HG03135 (cell line): ENCODE results near the gene TNS3.
"Not testable (repeated sequence)": the region's sequence is repeated elsewhere in the genome, so short reads cannot be mapped to it uniquely, and the experiment has no call there.

Source experiments
- ATAC-seq: cut with Tn5 transposase; IDR thresholded peaks from one replicate; pipeline ENCODE4 v1.9.1; 2021; ENCODE audit warnings: mild to moderate bottlenecking, moderate library complexity; ENCODE audit not compliant: unreplicated experiment

TNS3 gene

DNA sequence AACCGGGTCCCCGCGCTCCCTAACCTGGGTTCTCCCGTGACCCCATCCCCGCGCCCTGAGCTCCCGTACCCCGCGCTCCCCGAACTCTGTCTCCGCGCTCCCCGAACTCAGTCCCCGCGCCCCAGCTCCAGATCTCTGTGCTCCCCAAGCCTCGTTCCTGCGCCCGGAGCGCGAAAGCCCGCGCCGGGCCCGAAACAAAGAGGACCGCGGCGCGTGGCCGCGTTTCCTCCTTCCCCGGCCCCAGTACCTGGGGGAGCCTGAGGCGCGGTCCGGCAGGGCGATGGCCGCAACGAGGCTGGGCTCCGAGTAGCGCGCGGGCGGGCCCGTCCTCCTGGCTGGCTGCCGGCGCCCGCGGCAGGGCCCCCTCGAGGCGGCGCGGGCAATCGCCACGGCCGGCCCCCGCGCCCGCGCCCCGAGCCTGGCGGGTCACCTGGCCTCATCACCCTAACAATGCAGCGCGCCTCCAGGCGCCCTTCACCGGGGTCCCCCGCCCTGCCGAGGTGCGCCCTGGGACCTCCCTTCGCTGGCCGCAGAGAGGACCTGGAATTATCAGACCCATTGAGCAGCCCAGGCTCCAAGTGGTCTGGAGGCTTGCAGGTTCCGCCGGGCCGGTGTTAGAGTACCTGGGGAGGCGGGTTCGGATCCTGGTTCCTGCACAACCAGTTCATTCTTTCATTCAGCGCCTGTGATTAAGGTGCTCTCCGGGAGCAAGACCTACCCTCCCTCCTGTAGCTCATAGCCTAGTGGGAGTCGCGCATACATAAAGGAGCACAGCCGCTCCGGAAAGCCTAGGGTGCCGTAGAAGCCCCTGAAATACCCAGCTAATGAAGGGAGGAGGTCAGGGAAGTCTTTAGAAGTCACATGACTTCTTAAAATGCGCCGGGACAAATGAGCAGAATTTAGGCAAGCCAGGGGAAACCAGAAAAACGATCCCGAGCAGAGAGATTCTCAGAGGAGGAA is at the start of gene TNS3:
TNS3 (minus strand) TSS at position 308 of the 960 bp plus-strand sequence. CDS start 142,475 bp downstream, outside the sequence.
- ATAC-seq = no peak

DNA sequence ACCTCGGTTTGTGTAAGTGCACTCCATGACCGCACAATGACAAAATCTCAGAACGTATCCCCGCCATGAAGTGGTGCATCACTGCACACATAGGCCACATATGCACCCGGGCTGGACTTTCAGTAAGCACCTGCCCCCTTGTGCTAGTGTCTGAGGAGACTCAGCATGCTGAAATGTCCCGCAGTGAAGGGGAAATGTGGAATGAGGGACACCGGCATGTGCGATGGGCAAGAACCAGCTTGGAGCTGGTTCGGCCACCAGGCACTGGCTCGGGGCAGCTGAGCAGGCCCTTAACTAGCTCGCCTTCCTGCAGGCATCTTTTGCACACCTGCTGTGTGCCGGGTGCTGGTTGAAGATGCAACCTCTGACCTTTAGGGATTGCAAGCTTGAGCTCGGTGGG is 49.8 kb upstream of the TNS3 start:
- no peak for ATAC-seq

DNA sequence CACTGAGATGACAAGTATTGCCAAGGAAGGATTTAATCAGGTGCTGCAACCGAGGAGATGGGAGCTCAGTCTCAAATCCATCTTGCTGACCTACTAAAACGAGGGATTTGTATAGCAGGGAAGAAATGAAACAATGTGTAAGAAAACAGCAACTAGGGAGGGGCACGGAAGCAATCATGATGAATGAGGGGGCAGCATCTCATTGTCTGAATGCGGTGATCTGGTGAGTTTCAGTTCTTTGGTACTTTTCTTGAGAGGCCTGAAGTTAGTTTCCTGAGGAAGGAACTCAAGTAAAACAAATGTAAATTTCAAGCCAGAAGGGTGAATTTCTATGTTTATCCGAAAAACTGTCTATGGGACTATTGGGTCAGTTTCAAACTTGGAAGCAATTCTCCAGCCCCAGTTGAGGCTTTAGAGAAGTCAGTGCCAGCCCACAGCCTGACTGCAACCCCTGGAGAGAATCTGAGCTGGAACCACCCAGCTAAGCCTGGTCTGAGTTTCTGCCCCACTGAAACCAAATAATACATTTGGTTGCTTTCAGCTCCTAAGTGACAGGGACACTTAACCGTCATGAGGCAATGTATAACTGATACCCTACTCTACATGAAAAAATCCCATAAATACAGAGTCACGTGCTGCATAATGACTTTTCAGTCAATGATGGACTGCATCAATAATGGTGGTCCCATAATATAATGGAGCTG is 45.8 kb upstream of the TNS3 start:
- peak; percentile 80 for ATAC-seq

DNA sequence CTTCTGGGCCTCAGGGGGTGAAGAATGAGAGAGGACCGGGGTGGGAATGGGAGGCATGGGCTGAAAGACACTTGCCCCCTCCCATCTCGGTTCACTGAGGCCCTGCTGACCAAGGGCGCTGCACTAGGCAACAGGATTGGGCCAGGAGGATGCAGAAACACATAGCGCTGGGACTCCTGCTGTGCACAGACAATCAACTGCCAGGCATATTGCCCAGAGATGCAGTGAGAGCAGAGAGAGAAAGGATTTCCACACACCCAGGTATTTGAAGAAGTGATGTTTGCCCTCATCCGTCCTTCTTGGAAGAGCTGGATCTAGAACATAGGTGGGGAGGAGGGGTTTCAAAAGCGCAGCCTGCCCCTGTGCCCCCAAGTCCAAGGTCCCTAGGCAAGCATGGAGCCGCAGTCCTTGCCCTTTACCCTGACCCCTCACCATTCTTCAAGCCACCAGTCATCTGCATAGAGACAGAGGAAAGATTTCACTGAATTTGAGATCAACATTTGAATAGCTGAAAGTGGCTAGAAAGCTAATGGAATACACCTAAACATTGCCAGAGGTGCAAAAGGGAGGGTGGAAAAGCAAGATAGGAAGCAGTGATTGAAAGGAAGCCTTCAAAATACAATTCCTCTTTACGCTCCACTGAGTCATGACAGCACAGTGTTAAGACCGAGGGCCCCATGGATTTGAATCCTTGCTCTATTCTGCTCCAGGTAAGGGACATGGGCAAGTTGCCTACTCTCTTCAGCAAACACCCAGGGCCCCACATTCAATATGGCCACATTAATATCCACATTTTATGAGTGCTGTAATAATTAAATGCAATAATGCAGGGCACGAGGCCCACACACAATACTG is 44.2 kb upstream of the TNS3 start:
- ATAC-seq = no peak

DNA sequence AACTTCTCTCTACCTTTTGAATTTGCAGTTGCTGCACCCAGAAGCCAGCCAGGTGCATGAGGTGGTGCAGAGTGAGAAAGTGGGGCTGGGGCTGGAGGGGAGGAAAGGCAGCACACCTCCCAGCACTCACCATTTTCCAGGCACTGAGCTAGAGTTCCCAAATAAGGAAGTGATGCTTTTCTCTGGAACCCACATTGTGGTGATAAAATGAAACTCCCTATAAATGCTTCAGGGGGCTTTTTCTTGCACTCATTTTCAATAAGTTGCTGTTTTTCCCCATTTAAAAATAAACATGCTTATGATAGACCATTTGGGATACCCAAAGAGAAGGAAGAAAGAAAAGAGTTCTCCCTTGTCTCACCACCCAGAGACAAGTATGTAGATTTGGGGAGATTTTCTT is 42.8 kb upstream of the TNS3 start:
- no peak for ATAC-seq

DNA sequence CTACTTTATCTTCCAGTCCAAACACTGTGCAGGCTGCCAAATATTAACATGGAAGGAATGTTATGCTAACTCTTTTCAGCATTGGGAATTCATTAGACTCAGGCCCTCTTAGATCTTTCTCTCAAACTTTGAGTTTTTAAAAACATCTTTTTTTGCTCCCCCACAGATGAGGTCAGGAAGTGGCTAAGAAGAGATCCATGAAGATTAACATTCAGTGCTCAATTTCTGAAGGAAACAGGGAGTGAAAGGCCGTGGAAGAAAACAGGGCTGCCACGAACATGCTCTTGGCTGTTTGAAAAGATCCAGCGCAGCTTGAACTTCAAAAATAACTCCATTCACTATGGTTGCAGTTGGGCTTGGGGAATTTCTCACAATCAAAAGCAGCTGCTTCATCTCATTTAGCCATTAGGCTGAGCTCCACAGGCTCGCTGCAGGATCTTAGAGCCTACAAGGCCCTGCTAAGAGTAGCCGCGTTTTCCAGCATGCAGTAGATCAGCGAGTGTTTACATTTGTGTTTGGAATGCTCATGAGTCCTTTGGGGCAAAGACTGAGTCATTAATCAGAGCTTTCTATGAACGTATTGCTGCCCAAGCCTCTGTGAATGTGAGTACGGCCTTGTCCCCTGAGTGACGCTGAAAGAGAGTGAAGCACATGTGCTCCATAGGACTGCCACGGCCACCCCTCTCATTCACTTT is 41.2 kb upstream of the TNS3 start:
- no peak for ATAC-seq

DNA sequence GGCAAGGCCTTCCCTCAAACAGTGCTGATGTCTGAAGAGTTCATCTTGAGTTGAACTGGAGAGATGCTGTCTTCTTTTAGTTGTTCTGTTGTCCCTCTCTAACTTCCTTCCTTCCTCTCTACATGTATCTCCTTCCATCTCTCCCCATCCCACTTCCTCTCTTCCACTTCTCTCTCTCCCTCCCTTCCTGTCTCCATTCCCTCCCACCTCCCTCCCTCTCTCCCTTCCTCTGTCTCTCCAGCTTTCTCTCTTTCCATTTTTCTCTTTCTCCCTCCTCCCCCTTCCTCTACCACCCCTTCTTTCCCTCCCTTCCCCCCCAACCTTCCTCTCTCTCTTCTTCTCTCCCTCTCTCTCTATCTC is 40.7 kb upstream of the TNS3 start:
- ATAC-seq = no peak

DNA sequence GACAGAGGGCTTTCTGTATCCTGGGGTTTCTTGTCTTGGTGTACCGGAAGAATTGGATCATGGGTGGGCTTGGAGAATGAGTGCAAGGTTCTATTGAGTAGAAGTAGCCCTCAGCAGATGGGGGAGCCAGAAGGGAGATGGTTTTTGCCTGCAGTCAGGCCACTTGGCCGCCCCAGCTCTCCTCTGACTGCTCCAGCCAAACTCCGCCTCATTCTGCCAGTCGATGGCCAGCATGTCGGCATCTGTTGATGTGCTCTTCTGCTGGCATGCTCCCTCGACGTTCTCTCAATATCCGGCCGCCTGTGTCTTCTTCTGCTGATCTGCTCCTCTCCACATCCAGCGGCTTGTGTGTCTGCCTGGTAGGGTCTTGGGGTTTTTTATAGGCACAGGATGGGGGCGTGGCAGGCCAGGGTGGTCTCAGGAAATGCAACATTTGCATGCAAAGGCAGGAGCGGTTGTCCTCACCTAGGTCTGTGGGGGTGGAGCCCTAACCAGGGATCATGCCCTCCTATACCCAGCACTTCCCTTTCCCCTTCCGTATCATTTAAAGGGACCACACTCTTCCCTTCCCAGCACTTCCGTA is 40.2 kb upstream of the TNS3 start:
- ATAC-seq = no peak

DNA sequence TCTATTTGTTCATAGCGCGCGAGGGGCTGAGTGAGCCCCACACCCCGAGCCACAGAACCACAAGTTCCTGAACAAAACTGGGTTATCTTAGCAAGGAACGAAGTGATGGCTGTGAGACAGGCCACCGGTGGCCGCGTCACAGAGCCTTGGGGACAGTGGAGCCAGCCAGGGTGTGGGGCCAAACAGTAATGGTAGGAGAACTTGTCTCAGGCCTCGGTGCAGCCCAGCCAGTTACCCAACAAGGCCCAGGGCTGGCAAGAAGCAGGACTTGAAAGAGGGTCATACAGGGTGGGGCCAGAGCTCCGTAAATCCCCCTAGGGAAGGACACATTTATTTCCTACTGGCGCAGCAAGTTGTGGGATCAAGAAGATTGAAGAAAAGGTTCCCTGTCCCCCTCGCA is 39.4 kb upstream of the TNS3 start:
- ATAC-seq = no peak

DNA sequence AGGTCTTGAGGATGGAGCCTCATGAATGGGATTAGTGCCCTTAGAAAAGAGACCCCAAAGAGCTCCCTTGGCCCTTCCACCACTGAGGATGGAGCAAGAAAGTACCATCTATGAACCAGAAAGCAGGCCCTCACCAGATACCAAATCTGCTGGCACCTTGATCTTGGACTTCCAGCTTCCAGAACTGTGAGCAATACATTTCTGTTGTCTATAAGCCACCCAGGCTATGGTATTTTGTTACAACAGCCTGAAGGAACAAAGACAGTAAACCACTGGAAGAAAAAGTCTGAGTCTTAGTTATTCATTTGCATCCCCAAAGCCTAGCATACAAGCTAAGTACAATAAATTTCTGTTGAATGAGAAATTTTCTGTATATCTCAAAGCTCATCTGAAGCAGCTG is 37.9 kb upstream of the TNS3 start:
- ATAC-seq = no peak

DNA sequence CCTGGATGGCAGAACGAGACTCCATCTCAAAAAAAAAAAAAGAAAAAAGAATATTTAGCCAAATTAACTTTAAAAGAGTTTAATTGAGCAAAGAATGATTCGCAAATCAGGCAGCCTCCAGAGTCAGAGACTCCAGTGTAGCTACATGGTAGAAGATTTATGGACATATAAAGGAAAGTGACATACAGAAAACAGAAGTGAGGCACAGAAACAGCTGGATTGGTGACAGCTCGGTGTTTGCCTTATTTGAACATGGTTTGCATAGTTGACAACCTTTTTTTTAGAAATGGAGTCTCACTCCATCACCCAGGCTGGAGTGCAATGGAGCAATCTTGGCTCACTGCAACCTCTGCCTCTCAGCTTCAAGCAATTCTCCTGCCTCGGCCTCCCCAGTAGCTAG is 35.2 kb upstream of the TNS3 start:
- no peak for ATAC-seq

DNA sequence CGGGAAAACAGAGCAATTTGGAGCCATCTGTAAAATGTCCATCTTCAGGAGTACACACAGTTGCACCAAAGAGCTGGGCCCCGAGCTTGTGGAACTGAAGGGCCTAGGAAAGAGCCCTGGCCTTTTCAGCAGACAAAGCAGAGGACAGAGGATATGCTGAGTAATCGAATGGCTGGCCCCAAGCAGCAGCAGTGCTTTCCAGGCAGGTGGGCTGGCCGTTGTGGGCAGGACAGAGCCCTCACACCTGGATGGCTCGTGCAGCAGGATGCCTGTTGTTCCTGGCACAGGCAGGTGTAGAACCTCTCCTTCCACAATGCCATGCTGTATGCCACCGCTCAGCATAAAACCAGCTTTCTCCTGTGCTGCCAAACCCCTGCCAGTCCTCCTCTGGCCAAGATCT is 32.5 kb upstream of the TNS3 start:
- ATAC-seq = no peak

DNA sequence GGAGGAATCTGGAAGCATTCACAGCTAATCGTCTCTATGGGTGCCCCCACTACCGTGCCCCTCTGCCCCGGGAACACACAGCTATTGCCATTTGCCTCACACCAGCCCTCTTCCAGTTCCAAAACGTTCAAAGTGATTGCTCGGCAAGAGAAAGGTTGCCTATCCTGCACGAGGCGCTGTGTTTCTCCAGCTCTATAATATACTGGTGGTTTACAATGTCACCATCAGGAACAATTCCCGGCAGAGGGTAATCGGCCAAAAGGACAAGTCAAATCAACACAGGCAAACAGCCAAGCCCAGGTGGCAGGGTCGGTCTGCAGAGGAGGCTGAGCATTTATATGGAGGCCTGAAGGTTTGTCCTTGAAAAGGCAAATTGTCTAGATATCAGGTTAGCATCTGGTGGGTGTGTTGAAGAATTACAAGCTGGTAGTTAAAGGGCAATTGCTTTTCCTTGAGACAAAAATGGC is 29.2 kb upstream of the TNS3 start:
- no peak for ATAC-seq

DNA sequence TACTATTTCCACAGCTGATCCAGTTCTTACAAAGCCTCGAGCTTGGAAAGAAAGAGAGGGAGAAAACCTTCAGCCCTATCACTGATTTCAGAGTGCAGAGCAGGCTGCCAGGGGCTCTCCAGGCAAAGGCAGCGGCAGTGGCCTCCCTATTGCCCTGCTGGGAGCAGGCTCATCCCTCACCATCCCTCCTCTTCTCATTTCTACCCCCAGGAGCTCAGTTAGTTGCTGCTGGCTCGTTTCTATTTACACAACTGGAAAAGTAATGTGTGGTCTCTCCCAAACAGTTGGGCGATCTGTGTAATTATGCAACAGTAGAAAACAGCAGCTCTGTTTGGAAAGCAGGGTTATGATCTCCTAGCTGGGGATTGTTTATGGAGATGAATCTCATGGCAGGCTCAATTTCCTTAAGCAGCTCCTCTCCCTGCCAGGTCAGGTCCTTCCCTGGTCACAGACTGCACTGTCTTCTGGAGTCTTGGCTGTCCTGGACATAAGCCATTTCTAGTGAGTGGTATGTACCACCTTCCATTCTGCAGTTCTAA is 28.7 kb upstream of the TNS3 start:
- ATAC-seq = no peak

DNA sequence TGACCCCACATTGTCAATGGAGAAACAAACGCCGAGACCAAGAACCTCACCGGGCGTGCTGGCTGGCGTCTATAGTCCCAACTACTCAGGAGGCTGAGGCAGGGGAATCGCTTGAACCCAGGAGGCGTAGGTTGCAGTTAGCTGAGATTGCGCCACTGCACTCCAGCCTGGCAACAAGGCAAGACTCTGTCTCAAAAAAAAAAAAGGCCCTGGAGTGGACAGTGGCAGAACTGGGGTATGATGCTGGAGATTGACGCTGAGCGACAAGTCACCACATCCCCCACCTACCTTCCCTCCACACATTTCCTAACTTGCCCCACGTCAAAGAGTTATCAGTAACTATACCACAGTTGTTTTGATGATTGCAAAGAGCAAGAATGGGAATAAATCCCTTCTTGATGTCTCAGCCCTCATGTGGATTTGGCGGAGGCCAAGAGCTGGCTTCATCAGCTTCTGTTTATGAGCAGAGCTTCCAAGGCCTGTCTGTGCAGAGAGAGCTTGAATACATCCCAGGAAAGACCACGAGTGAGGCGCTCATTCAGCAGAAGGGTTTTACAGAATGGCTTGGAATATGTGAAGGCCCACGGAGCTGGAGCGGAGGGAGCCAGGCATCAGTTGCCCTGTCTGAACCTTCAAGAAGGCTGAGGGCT is 28.0 kb upstream of the TNS3 start:
- no peak for ATAC-seq

DNA sequence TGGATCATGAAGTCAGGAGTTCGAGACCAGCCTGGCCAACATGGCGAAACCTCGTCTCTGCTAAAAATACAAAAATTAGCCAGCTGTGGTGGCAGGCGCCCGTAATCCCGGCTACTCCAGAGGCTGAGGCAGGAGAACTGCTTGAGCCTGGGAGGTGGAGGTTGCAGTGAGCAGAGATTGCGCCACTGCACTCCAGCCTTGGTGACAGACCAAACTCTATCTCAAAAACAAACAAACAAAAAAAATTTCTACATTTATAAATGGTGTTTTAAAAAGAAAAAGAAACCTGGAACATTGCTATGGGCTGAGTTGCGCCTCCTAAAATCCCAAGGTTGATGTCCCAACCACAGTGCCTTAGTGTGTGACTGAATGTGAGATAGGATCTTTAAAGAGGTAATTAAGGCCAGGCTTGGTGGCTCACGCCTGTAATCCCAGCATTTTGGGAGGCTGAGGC is 24.7 kb upstream of the TNS3 start:
- not testable (repeated sequence) for ATAC-seq

DNA sequence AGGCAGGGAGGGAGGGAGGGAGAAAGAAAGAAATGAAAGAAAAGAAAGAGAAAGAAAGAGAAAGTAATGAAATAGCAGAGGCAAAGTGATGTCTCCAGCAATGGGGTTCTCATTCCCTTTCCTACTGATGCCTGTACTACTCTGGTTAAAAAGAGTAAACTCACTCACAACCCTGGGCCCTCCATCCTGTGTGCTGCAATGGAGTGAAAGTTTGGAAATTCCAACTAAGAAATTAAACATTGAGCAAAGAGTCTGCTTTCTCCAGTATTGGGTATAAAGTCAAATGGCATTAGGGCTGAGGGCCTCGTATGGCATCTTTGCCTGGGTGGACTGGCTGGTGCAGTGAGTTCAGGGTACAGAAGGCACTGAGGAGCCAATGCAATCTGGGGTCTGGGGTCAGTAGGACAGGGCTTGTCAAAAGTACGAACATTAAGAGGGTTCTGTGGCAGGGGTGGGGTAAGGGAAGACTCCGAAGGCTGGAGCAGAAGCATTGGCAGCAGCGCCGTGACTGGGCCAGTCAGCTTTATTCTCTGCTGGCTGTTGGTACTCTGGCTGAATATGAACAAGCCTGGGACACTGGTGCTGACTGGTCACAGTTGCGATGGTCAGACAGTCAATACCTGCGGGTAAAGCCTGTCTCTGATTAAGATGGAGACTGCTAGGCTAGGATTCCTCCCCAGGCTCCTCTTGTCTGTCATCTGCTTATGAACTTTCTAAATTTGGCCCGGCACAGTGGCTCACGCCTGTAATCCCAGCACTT is 24.1 kb upstream of the TNS3 start:
- ATAC-seq = no peak

DNA sequence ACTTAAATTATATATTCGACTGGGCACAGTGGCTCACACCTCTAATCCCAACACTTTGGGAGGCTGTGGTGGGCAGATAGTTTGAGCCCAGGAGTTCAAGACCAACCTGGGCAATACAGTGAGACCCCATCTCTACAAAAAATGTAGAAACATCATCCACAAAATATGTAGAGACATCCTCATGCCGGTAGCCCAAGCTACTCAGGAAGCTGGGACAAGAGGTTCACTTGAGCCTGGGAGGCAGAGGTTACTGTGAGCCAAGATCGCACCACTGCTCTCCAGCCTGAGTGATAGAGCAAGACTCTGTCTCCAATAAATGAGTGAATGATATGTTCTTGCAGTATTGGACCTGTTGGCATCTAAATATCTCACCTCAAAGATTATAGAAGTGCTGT is 22.6 kb upstream of the TNS3 start:
- no peak for ATAC-seq
